ENCODE data around the gene UBE2D2. TPM values are rescaled to one million over a fixed set of nuclear protein-coding genes. Genes with fewer than 3 reads are reported as not detected.
"Not testable (repeated sequence)": the region's sequence is repeated elsewhere in the genome, so short reads cannot be mapped to it uniquely, and the experiment has no call there.

Gene UBE2D2
- total and polyA plus RNA-seq, 11 donors = 84.6 to 148 (median 128) TPM

DNA sequence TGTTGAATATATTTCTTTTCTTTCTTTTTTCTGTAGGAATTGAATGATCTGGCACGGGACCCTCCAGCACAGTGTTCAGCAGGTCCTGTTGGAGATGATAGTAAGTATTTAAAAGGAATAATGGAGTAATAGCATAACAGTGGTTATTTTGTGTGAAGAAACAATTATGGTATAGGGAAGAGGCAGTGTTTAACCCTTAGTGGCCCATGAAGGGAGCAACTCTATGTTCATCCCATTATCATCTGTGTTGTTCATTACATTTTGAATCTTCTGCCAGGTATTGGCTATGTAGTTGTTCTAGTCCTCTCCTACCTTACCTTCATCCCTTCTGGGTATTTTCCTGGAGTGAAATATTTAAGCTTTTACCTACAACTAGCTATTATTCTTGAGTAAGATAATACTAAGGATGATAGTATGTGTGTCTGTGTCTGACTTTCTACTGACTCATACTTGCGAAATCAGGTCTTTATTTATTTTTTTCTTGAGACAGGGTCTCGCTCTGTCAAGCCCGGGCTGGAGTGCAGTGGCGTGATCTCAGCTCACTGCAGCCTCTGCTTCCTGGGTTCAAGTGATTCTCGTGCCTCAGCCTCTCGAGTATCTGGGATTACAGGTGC lies 39.3 kb downstream of the UBE2D2 start:
- ATAC-seq = peak in 1 of 4 donors; percentile 13
- TF ChIP-seq POLR2A (IDR thresholded peaks at IDR 0.05) = no peak
- TF ChIP-seq, protein P1, sequence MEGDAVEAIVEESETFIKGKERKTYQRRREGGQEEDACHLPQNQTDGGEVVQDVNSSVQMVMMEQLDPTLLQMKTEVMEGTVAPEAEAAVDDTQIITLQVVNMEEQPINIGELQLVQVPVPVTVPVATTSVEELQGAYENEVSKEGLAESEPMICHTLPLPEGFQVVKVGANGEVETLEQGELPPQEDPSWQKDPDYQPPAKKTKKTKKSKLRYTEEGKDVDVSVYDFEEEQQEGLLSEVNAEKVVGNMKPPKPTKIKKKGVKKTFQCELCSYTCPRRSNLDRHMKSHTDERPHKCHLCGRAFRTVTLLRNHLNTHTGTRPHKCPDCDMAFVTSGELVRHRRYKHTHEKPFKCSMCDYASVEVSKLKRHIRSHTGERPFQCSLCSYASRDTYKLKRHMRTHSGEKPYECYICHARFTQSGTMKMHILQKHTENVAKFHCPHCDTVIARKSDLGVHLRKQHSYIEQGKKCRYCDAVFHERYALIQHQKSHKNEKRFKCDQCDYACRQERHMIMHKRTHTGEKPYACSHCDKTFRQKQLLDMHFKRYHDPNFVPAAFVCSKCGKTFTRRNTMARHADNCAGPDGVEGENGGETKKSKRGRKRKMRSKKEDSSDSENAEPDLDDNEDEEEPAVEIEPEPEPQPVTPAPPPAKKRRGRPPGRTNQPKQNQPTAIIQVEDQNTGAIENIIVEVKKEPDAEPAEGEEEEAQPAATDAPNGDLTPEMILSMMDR (IDR thresholded peaks at IDR 0.05) = no peak
- no peak for DNase-seq
- 90 to 99% (median 98%) methylated on average over 7 of the region's 7 CpGs for WGBS, 4 donors
- peak overlapping the region in 2 of 12 donors; percentile 49 to 53 for H3K27ac ChIP-seq
- H3K27me3 ChIP-seq = no peaks in the 10 kb centered on the region
- peaks cover 0 to 14% (median 5%) of the 10 kb centered on the region in 12 donors for H3K4me1 ChIP-seq
- no peak overlapping the region for H3K4me3 ChIP-seq
- H3K9me3 ChIP-seq = peaks cover 0 to 9% (median 0%) of the 10 kb centered on the region in 12 donors
- intact Hi-C loops (cut with DNase I) = no loop called here
- H3K36me3 ChIP-seq = peaks cover 0 to 52% (median 42%) of the 10 kb centered on the region in 9 donors

DNA sequence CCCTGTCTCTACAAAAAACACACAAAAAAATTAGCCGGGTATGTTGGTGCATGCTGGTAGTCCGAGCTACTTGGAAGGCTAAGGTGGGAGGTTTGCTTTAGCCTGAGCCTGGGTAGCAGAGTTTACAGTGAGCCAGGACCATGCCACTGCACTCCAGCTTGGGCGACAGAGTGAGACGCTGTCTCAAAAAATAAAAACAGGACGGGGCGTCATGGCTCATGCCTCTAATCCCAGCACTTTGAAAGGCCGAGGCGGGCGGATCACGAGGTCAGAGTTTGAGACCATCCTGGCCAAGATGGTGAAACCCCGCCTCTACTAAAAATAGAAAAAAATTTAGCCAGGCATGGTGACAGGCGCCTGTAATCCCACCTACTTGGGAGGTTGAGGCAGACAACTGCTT lies 40.3 kb downstream of the UBE2D2 start:
- peaks cover 0 to 14% (median 5%) of the 10 kb centered on the region in 12 donors for H3K4me1 ChIP-seq
- WGBS, 4 donors = 60 to 73% (median 67%) methylated on average over 12 of the region's 12 CpGs
- peak; percentile 53 to 60 (median 57) for ATAC-seq
- peaks cover 0 to 58% (median 45%) of the 10 kb centered on the region in 9 donors for H3K36me3 ChIP-seq
- no peak overlapping the region for H3K4me3 ChIP-seq
- DNase-seq = peak in 2 of 5 donors; percentile 24 to 45
- peaks cover 0 to 9% (median 0%) of the 10 kb centered on the region in 12 donors for H3K9me3 ChIP-seq
- intact Hi-C loops (cut with DNase I) = no loop called here
- TF ChIP-seq POLR2A (IDR thresholded peaks at IDR 0.05) = no peak
- TF ChIP-seq, protein P1 (IDR thresholded peaks at IDR 0.05) = no peak
- H3K27ac ChIP-seq = peak overlapping the region in 7 of 12 donors; percentile 14 to 53 (median 26)
- no peaks in the 10 kb centered on the region for H3K27me3 ChIP-seq

- not testable (repeated sequence) for ATAC-seq
These were observed 40.8 kb downstream of the UBE2D2 start for GRCh38 chr5:139601948-139602347.

DNA sequence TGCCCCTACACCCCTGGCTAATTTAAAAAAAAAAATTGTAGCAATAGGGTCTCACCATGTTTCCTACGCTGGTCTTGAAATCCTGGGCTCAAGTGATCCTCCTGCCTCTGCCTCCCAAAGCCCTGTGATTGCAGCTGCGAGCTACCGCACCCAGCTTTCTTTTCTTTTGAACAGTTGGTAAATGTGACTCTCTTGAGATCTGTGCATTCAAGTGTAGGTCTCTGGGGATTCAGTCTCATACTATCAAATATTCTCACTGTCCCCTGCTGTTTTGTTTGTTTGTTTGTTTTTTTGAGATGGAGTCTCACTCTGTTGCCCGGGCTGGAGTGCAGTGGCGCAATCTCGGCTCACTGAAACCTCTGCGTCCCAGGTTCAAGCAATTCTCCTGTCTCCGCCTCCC lies 44.7 kb downstream of the UBE2D2 start:
- TF ChIP-seq POLR2A (IDR thresholded peaks at IDR 0.05) = no peak
- TF ChIP-seq, protein P1 (IDR thresholded peaks at IDR 0.05) = no peak
- Histone ChIP-seq H3K27ac (no peak overlapping the region), H3K27me3 (no peaks in the 10 kb centered on the region), H3K9me3 (no peaks in the 10 kb centered on the region), H3K36me3 (peaks cover 0 to 69% (median 53%) of the 10 kb centered on the region in 9 donors), H3K4me3 (no peak overlapping the region), H3K4me1 (peaks cover 0 to 9% (median 0%) of the 10 kb centered on the region in 12 donors)
- DNase-seq (no peak), ATAC-seq (no peak)
- intact Hi-C loops (cut with DNase I) = no loop called here
- 94 to 99% (median 98%) methylated on average over 8 of the region's 8 CpGs for WGBS, 4 donors

More at GRCh38 chr5:139601948-139602347, 40.8 kb downstream of the UBE2D2 start:
- intact Hi-C loops (cut with DNase I); H3K4me3 ChIP-seq; DNase-seq; H3K27me3 ChIP-seq; H3K9me3 ChIP-seq: not testable (repeated sequence)
- peaks cover 0 to 61% (median 51%) of the 10 kb centered on the region in 9 donors for H3K36me3 ChIP-seq
- H3K4me1 ChIP-seq = peaks cover 0 to 13% (median 5%) of the 10 kb centered on the region in 12 donors
- 85 to 94% (median 87%) methylated on average over 9 of the region's 9 CpGs for WGBS, 4 donors
- peak overlapping the region in 5 of 12 donors; percentile 14 to 49 (median 24) for H3K27ac ChIP-seq

All from heart left ventricle (tissue), 16 donors.